ENCODE results near the gene GPANK1. TPM values are rescaled to one million over a fixed set of nuclear protein-coding genes. Genes with fewer than 3 reads are reported as not detected.

GPANK1 gene
- total RNA-seq, 2 experiments from 2014 or later = 33.3 to 37.0 TPM

DNA sequence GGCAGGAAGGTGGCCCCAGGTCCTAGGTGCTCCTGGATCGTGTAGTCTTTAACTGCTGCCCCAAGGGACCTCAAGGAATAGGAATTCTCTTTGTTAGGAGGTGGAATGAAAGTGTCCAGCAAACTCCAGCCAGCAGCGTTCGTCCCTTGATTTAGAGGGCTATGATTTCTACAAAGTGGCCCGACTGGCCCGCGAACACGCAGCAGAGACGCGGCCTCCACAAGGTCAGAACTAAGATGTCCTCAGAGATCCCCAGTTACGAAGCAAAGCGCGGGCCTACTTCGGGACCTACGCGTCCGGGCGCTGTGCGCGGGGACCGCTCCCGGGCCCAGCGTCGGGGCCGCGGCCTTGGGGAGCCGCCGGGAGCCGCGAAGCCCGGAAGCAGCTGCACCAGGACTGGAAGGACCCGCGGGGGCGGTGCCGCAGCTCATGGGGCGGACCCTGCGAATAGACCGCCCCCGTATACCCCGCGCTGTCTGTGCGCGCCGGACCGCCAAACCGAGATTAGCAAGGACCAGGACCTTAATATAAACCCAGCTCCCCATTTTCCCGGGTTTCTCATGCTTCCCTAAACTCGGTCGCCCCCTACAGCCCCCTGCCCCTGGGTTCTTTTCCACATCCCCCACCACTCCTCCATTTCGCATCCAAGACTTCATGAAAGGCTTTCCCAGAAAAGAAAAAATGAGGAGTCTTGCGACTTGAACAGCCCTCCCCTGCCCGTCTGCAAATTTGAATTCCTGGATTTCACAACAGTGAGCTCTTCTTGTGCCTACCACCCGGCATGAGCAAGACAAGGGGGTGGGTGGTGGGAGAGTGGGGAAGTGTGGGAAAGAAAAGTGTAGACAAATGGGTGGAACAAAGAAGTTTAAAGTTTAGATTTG is 4.2 kb downstream of the GPANK1 start, which contains the start of gene C6orf47:
TSS of gene C6orf47 (minus strand) at position 398 of the 881 bp plus-strand sequence. CDS start 831 bp downstream, outside the sequence.
- DNase-seq = peak; percentile 86
- peak within 1 kb of the TSS; percentile 91 for H3K27ac Mint-ChIP-seq
- no peaks in the 10 kb centered on the region for H3K9me3 Mint-ChIP-seq
- peaks cover 64% of the 10 kb centered on the region for H3K4me1 Mint-ChIP-seq
- peaks cover 68% of the 10 kb centered on the region for H3K36me3 Mint-ChIP-seq
- peak within 1 kb of the TSS; percentile 97 for H3K4me3 Mint-ChIP-seq
- H3K27me3 Mint-ChIP-seq = no peaks in the 10 kb centered on the region

DNA sequence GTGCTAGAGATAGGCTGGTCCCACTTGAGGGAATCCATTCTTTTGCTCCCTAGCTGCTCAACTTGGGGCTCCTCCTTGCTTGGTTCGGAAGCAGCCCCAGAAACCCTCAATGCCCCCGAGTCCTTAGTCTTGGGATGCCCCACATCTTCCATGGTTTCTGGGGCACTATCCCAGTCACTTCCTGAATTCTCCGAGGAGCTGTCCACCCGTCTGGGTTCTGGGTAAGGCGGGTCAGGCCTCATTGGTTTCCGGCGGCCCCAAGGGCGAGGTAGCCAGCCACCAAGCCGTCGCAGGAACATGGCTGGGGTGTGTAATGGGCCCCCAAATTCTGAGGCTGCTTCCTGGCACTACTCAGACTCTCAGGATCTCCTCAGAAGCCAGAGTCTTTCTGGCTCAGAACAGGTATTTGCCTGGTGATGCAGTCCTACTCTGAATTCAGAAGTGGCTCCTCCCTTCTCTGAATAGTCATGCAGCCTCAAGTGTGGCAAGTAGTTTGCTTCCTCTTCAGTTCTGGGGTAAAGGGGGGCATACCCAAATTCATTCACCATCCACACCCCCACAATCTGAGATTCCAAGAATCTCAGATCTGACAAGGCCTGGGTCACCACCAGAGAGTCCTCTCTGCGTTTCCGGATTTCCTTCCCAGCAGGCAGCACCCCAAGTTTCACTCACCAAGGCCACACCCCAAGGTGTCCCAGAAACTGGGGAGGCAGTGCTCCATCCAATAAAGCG is 5.0 kb downstream of the GPANK1 start:
- Mint-ChIP-seq H3K9me3 (no peaks in the 10 kb centered on the region), H3K27ac (peak overlapping the region; percentile 91), H3K4me1 (peaks cover 68% of the 10 kb centered on the region), H3K36me3 (peaks cover 70% of the 10 kb centered on the region), H3K4me3 (peak overlapping the region; percentile 97), H3K27me3 (no peaks in the 10 kb centered on the region)
- peak; percentile 43 for DNase-seq

DNA sequence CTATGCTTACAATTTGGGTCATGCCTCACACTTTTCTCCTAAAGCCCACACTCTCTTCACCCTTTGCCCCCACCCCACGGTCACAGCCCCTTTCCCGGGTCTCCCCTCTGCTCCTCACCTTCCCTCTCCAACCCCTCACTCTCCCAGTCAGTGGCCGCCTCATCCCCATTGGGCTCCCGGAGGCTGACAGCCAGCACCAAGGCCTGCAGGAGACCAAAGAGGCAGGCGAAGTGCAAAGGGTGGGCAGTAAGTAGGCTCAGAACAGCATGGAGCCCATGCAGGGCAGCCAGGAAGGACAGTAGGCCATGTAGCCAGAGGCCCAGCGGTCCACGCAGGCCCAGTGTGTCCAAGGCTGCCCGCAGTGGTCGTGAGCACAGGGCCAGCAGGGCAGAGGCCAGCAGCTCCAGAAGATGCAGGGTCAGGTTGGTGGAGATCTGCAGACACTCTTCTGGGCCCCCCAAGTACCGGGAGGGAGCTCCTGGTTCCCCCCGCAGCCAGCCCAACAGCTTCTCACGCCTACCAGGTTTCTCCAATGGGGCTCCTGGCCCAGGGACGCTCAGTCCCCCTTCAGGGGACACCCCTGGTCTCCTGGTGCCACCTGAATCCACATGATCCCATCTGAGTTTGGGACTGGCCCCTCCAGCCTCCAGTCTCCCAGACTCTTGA is 5.7 kb downstream of the GPANK1 start:
- Mint-ChIP-seq H3K4me1 (peaks cover 63% of the 10 kb centered on the region), H3K9me3 (no peaks in the 10 kb centered on the region), H3K36me3 (peaks cover 63% of the 10 kb centered on the region), H3K27ac (peak overlapping the region; percentile 91), H3K27me3 (no peaks in the 10 kb centered on the region), H3K4me3 (peak overlapping the region; percentile 97)
- no peak for DNase-seq

DNA sequence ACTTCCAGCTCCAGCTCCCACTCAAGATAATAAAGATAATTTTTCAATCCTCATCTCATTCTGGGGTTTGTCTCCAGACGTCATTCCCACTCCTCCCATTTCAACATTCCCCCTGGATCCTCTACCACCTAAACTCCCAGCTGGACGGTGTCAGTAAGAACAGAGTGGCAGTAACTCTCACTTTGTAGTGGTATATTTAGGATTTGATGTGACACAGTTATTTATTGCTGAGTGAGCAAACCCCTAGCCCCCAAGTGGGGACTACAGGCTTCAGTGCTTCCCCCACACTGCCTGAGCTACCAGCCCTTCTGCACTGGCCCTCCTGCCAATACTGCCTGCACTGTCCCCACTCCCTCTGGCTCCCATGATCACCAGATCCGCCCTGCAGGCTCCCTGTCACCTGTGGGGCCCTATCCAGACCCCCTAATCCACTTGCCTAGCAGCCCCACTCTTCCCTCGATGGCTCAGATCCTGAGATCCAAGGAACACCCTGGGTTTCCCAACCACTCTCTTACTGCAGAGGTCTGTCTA is 6.6 kb downstream of the GPANK1 start:
- peaks cover 57% of the 10 kb centered on the region for H3K4me1 Mint-ChIP-seq
- peak overlapping the region; percentile 97 for H3K4me3 Mint-ChIP-seq
- DNase-seq = no peak
- H3K9me3 Mint-ChIP-seq = no peaks in the 10 kb centered on the region
- peak overlapping the region; percentile 64 for H3K27ac Mint-ChIP-seq
- no peaks in the 10 kb centered on the region for H3K27me3 Mint-ChIP-seq
- H3K36me3 Mint-ChIP-seq = peaks cover 54% of the 10 kb centered on the region

DNA sequence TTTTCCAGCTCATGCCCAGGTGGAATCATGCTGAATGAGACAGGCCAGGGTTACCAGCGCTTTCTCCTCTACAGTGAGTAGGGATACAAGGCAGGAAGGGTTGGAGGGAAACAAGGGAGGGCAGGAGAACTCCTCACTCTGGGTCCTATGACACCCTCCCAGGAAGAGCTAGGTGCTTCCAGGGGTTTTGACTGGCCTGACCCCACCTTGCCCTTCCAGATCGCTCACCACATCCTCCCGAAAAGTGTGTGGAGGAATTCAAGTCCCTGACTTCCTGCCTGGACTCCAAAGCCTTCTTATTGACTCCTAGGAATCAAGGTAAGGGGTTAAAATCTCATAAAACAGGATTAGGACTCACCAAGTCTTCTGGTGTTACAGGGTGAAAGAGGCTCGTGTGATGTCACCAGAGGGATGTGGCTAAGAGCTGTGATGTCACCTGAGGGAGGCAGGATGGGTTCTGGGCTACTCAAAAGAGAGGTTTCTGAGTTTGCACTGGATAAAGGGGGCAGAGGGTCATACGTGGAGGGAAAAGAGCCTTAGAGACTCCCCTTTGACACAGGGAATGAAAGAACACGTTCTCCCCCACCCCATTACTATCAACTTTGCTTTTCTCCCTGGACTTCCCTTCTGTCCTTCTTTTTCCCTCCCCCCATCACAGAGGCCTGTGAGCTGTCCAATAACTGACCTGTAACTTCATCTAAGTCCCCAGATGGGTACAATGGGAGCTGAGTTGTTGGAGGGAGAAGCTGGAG is 7.2 kb downstream of the GPANK1 start:
- Mint-ChIP-seq H3K9me3 (no peaks in the 10 kb centered on the region), H3K27ac (peak overlapping the region; percentile 64), H3K36me3 (peaks cover 50% of the 10 kb centered on the region), H3K27me3 (no peaks in the 10 kb centered on the region), H3K4me1 (peaks cover 59% of the 10 kb centered on the region), H3K4me3 (peak overlapping the region; percentile 97)
- DNase-seq = no peak

DNA sequence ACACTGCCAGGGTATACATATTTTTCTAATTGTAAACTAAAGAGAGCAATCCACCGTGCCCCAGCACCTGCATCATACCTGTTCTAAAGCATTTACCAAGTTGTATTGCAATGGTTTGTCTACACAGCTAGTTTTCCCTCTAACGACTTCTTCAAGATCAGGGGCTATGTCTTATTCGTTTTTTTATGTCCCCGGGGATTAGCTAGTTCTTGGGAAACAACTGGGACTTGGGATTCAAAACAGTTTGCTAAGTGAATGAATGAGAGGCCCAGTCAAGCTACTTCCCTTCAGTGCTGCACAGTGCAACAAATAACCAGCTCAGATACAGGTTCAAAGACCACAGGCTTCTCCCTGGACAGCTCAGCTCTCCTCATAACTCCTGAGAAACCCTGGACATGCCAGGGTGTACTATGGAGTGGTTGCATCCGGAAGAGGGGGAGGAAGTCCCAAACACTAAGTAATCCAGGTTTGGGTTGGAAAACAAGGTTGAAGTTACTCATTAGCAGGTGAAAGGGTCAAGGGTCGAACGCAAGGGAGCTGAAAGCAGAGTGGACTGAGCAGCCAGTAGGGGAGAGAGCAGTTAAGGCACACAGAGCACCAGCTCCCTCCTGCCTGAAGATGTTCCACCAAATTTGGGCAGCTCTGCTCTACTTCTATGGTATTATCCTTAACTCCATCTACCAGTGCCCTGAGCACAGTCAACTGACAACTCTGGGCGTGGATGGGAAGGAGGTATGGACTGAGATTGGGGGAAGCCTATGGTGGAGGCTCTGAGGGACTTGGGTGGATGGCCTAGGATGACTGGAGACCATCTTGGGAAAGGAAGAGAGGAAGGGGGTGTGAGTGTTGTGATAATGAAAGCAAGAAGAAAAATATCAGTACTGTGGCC is 9.2 kb downstream of the GPANK1 start, which contains the start of gene APOM:
TSS of gene APOM (plus strand) at position 546 of the 889 bp plus-strand sequence. CDS start at position 619, 73 bp downstream.
- no peak for DNase-seq
- peaks cover 6% of the 10 kb centered on the region for H3K27me3 Mint-ChIP-seq
- peaks cover 58% of the 10 kb centered on the region for H3K4me1 Mint-ChIP-seq
- H3K36me3 Mint-ChIP-seq = peaks cover 50% of the 10 kb centered on the region
- no peak within 1 kb of the TSS for H3K4me3 Mint-ChIP-seq
- H3K9me3 Mint-ChIP-seq = no peaks in the 10 kb centered on the region
- peak within 1 kb of the TSS; percentile 12 for H3K27ac Mint-ChIP-seq

DNA sequence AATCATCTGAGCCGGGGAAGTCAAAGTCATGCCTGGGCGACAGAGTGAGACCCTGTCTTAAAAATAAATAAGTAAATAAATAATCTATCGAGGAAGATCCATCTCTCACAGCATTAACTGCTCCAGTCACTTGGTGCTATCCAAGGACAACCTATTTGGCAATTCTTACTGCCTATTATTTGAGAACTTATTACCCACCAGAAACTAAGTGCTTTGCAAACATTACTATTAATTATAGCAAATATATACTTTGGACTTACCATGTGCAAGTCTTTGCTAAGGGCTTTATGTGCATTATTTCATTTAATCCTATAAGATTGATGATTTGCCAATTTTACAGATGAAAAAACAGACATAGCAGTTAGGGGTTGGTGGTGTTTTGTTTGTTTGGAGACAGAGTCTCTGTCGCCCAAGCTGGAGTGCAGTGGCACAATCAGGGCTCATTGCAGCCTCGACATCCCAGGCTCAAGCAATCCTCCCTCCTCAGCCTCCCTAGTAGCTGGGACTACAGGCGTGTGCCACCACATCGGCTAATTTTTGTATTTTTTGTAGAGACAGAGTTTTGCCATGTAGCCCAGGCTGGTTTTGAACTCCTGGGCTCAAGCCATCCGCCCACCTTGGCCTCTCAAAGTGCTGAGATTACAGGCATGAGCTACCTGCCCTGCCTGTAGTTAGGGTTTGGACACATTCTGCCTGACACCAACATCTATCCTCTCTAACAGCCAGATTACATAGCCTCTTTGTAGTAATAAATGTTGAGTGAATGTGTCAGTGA is 10.0 kb downstream of the GPANK1 start:
- H3K27ac Mint-ChIP-seq = peak overlapping the region; percentile 4
- no peak overlapping the region for H3K4me3 Mint-ChIP-seq
- H3K4me1 Mint-ChIP-seq = peaks cover 57% of the 10 kb centered on the region
- H3K9me3 Mint-ChIP-seq = no peaks in the 10 kb centered on the region
- no peak for DNase-seq
- peaks cover 49% of the 10 kb centered on the region for H3K36me3 Mint-ChIP-seq
- H3K27me3 Mint-ChIP-seq = peaks cover 6% of the 10 kb centered on the region

DNA sequence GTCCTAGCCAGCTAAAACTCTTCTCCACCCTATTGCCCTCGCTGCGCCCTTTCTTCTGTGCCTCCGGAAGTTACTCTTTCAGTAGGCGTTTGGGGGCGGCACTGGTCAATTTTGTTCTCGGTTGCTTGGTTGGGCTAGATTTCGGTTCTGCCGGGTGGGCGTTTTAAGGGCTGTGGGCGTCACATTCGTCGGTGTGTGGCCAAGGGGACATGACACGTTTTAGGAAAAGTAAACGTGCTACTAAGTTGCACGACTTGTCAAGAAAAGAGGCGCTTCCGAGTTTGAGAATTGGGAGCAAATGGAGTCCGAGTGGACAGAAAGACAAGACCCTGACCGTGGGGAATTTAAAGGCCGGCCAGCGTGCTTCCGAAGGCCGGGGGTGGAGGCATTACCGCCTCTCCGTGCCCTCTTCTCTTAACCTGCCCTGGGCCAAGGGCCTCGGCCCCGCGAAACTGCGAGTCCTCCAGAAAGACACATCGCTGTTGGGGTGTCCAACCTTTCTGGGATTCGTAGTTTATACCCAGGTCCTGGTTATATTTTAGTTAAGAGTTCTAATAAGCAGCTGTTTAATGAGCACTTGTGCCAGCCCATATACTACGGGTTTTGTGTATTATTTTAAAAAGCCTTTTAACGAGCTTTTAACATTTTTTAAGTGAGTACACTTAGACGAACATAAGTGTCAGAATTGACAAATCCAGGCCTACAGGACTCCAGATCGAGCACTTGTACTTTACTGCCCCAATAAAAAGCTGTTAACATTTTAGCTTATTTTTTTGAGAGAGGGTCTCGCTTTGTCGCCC is 11.7 kb downstream of the GPANK1 start:
- H3K27me3 Mint-ChIP-seq = peaks cover 6% of the 10 kb centered on the region
- peaks cover 51% of the 10 kb centered on the region for H3K4me1 Mint-ChIP-seq
- peak; percentile 85 for DNase-seq
- H3K4me3 Mint-ChIP-seq = peak overlapping the region; percentile 98
- no peaks in the 10 kb centered on the region for H3K9me3 Mint-ChIP-seq
- peak overlapping the region; percentile 100 for H3K27ac Mint-ChIP-seq
- H3K36me3 Mint-ChIP-seq = peaks cover 52% of the 10 kb centered on the region

DNA sequence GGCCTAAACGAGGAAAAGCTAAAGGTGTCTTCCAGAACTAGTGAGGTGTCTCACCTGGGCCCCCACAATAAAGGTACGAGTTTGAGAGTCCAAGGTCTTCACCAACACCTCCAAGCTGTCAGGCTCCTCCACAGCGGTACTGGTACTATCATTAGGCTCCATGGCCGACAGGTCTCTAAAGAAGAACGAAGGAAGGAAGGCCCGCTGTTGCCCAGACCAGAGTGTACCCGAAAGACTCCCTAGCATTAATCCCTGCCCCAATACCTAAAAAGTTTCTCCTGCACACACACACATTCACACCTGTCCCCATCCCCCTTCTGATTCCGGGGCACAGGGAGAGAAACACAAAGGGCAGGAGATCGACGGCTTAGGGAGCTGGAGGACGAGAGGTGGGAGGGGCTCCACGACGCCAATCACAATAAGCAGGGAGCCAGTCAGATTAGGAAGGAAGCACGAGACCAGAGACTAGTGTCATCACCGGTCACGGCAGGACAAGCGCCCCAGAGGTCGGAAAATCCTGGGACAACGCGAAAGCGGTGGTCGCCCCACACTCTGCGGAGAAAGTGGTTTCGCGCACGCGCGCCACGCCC is 13.1 kb downstream of the GPANK1 start:
- H3K36me3 Mint-ChIP-seq = peaks cover 47% of the 10 kb centered on the region
- H3K4me1 Mint-ChIP-seq = peaks cover 41% of the 10 kb centered on the region
- no peaks in the 10 kb centered on the region for H3K9me3 Mint-ChIP-seq
- no peak for DNase-seq
- H3K4me3 Mint-ChIP-seq = peak overlapping the region; percentile 98
- peak overlapping the region; percentile 100 for H3K27ac Mint-ChIP-seq
- peaks cover 6% of the 10 kb centered on the region for H3K27me3 Mint-ChIP-seq

DNA sequence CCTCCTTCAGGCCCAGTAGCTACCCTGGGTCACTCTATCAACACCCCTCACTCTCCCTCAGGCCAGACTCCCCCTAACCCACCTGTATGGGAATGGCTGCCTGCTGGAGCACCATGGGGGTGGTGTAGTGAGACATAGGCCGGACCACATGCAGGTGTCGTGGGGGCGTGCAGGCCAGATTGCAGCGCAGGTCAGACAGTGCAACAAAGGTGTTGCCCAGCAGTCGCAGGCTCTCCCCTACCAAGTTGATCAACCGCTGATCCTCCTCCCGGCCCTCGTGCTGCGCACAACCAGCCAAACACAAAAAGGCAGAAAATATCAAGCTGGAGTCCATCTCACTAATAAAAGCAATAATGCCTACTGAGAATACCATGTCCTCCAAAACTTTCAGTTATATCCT is 19.5 kb downstream of the GPANK1 start:
- Mint-ChIP-seq H3K4me3 (no peak overlapping the region), H3K9me3 (no peaks in the 10 kb centered on the region), H3K36me3 (peaks cover 25% of the 10 kb centered on the region), H3K27me3 (no peaks in the 10 kb centered on the region), H3K4me1 (peaks cover 21% of the 10 kb centered on the region), H3K27ac (peak overlapping the region; percentile 25)
- DNase-seq = no peak

DNA sequence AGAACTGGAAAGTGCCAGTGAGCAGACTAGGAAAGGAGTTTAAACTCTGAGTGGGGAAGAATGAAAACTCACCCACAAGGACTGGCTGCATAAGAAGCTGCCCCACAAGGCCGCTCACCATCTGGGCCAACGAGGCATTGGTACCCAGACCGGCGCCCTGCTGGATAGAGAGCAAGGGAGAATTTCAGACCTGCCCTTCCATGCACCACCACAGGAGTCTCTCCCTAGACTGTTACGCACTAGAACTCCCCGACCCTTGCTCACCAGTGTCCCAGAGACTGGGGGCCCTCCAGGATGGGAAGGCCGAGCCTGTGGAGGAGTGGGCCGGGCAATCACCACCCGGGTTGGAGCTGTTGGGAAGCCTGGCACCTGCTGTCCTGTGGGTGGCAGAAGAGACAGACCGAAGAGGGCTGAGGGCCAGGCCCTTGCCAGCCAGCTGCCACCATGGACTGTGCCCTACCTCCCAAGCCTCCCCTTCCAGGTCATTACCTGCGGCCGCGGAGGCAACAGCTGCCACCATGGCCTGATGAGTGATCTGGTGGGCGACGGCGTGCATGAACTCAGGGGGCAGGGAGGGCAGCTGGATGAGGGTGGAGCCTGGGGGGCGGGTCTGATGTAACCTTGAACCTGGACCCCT is 20.9 kb downstream of the GPANK1 start:
- Mint-ChIP-seq H3K9me3 (no peaks in the 10 kb centered on the region), H3K27ac (no peak overlapping the region), H3K27me3 (no peaks in the 10 kb centered on the region), H3K36me3 (peaks cover 15% of the 10 kb centered on the region), H3K4me3 (no peak overlapping the region), H3K4me1 (peaks cover 19% of the 10 kb centered on the region)
- no peak for DNase-seq

Data from activated naive CD8-positive, alpha-beta T cell treated with anti-CD3 and anti-CD28 coated beads for 36 hours (primary cell).